SU-DHL-6 (cell line): ENCODE data around the gene SPINT2.

Experiments
- H2AFZ ChIP-seq: fragments of 200-600 bp; sonication (generic); 2 replicates; pipeline ENCODE4 v1.6.1; 2014; ENCODE audit warnings: low read depth, mild to moderate bottlenecking, moderate library complexity, mixed read lengths, antibody characterized with exemption, low read length; ENCODE audit not compliant: severe bottlenecking
- H3F3A ChIP-seq: fragments of 200-600 bp; shearing (Covaris generic); 2 replicates; pipeline ENCODE4 v1.6.0; 2016; ENCODE audit warnings: antibody characterized with exemption, mild to moderate bottlenecking; ENCODE audit not compliant: insufficient read depth
- H3K27ac ChIP-seq: fragments of 200-600 bp; sonication (generic); 2 replicates; pipeline ENCODE4 v1.5.1; 2016; ENCODE audit warnings: low read depth, mild to moderate bottlenecking, low read length, moderate library complexity, mixed read lengths
- H3K27me3 ChIP-seq: fragments of 200-600 bp; sonication (generic), shearing (Covaris generic); 2 replicates; pipeline ENCODE4 v1.6.0; 2014; ENCODE audit warnings: mild to moderate bottlenecking, low read length
- H3K36me3 ChIP-seq: fragments of 200-600 bp; sonication (generic); 2 replicates; pipeline ENCODE4 v1.6.1; 2014; ENCODE audit warnings: mild to moderate bottlenecking, low read length, mixed read lengths
- H3K4me2 ChIP-seq: fragments of 300-600, 200-600 bp; shearing (Covaris generic), sonication (generic); 2 replicates; pipeline ENCODE4 v1.6.0; 2014; ENCODE audit warnings: low read length, low read depth, mild to moderate bottlenecking; ENCODE audit not compliant: poor library complexity, severe bottlenecking
- H3K4me3 ChIP-seq: fragments of 200-600 bp; sonication (generic); 2 replicates; pipeline ENCODE4 v1.5.1; 2014; ENCODE audit warnings: antibody characterized with exemption, low read length, mild to moderate bottlenecking, mixed read lengths; ENCODE audit not compliant: insufficient read depth, poor library complexity, severe bottlenecking
- H3K79me2 ChIP-seq: fragments of 200-600 bp; sonication (generic); 2 replicates; pipeline ENCODE4 v1.6.1; 2014; ENCODE audit warnings: mild to moderate bottlenecking, low read length, moderate library complexity; ENCODE audit not compliant: insufficient read depth
- H3K9ac ChIP-seq: fragments of 200-600 bp; sonication (generic); 2 replicates; pipeline ENCODE4 v1.7.0; 2014; ENCODE audit warnings: mild to moderate bottlenecking, low read length
- H3K9me2 ChIP-seq: fragments of 200-600 bp; sonication (generic); replicated peaks from 2 replicates; pipeline ENCODE4 v1.6.1; 2014; ENCODE audit warnings: low read length; ENCODE audit not compliant: insufficient read depth
- H3K9me3 ChIP-seq: fragments of 200-600 bp; sonication (generic); 2 replicates; pipeline ENCODE4 v1.6.1; 2014; ENCODE audit warnings: low read length, mixed read lengths; ENCODE audit not compliant: insufficient read depth
- H4K20me1 ChIP-seq: fragments of 200-600 bp; sonication (generic); 2 replicates; pipeline ENCODE4 v1.6.1; 2014; ENCODE audit warnings: low read depth, mild to moderate bottlenecking, antibody characterized with exemption, low read length, moderate library complexity, mixed read lengths
- EZH2phosphoT487 ChIP-seq: fragments of 200-600 bp; sonication (generic), shearing (Covaris generic); conservative IDR thresholded peaks from 2 replicates; pipeline ENCODE4 v1.6.1; 2018; ENCODE audit warnings: mild to moderate bottlenecking, antibody characterized with exemption, low read length, moderate library complexity, mixed read lengths
- TF ChIP-seq, protein P1 (sequence below): fragments of 200-600 bp; sonication (generic); IDR thresholded peaks from one replicate; pipeline ENCODE4 v1.5.1; 2017; ENCODE audit warnings: antibody characterized with exemption, mild to moderate bottlenecking, low read length, moderate library complexity; ENCODE audit not compliant: insufficient read depth, poor library complexity, severe bottlenecking

The SPINT2 gene

DNA sequence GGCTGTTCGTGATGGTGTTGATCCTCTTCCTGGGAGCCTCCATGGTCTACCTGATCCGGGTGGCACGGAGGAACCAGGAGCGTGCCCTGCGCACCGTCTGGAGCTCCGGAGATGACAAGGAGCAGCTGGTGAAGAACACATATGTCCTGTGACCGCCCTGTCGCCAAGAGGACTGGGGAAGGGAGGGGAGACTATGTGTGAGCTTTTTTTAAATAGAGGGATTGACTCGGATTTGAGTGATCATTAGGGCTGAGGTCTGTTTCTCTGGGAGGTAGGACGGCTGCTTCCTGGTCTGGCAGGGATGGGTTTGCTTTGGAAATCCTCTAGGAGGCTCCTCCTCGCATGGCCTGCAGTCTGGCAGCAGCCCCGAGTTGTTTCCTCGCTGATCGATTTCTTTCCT lies 27.5 kb downstream of the SPINT2 start:
- TF ChIP-seq, protein P1, sequence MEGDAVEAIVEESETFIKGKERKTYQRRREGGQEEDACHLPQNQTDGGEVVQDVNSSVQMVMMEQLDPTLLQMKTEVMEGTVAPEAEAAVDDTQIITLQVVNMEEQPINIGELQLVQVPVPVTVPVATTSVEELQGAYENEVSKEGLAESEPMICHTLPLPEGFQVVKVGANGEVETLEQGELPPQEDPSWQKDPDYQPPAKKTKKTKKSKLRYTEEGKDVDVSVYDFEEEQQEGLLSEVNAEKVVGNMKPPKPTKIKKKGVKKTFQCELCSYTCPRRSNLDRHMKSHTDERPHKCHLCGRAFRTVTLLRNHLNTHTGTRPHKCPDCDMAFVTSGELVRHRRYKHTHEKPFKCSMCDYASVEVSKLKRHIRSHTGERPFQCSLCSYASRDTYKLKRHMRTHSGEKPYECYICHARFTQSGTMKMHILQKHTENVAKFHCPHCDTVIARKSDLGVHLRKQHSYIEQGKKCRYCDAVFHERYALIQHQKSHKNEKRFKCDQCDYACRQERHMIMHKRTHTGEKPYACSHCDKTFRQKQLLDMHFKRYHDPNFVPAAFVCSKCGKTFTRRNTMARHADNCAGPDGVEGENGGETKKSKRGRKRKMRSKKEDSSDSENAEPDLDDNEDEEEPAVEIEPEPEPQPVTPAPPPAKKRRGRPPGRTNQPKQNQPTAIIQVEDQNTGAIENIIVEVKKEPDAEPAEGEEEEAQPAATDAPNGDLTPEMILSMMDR: no peak
- TF ChIP-seq EZH2phosphoT487: no peak
- no peaks in the 10 kb centered on the region for H3K79me2 ChIP-seq
- no peaks in the 10 kb centered on the region for H3F3A ChIP-seq

DNA sequence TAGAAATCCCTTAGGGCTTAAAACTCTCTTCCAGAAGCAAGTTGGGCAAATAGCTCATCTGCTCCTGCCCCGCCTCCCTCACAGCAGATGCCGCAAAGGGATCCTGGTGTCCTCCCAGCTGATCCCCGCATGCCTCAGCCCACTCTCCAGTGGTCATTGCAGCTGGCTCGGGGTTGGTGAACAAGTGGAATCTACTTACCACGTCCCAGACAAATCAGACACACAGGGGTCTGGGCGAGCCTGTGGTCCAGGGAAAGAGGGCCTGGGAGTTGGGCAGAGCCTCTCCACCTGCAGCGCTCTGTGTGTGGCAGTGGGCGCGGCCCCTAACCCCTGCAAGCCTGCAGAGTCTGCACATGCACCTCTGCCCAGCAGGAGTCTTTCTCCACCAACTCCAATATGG lies 28.9 kb downstream of the SPINT2 start:
- H4K20me1 ChIP-seq: no peaks in the 10 kb centered on the region
- no peaks in the 10 kb centered on the region for H3K79me2 ChIP-seq
- TF ChIP-seq EZH2phosphoT487: no peak
- TF ChIP-seq, protein P1: no peak
- no peaks in the 10 kb centered on the region for H3K36me3 ChIP-seq
- no peak overlapping the region for H3K9ac ChIP-seq
- no peaks in the 10 kb centered on the region for H3F3A ChIP-seq
- H2AFZ ChIP-seq: no peak overlapping the region
- no peaks in the 10 kb centered on the region for H3K9me2 ChIP-seq
- H3K27ac ChIP-seq: no peak overlapping the region
- H3K27me3 ChIP-seq: no peaks in the 10 kb centered on the region
- no peaks in the 10 kb centered on the region for H3K9me3 ChIP-seq
- H3K4me3 ChIP-seq: no peak overlapping the region
- no peak overlapping the region for H3K4me2 ChIP-seq

More for the DNA sequence above, 27.5 kb downstream of the SPINT2 start:
- H4K20me1 ChIP-seq: no peaks in the 10 kb centered on the region
- no peak overlapping the region for H2AFZ ChIP-seq
- no peak overlapping the region for H3K4me2 ChIP-seq
- no peaks in the 10 kb centered on the region for H3K9me2 ChIP-seq
- H3K27ac ChIP-seq: no peak overlapping the region
- H3K9ac ChIP-seq: no peak overlapping the region
- H3K36me3 ChIP-seq: no peaks in the 10 kb centered on the region
- H3K27me3 ChIP-seq: no peaks in the 10 kb centered on the region
- H3K9me3 ChIP-seq: no peaks in the 10 kb centered on the region
- H3K4me3 ChIP-seq: no peak overlapping the region

DNA sequence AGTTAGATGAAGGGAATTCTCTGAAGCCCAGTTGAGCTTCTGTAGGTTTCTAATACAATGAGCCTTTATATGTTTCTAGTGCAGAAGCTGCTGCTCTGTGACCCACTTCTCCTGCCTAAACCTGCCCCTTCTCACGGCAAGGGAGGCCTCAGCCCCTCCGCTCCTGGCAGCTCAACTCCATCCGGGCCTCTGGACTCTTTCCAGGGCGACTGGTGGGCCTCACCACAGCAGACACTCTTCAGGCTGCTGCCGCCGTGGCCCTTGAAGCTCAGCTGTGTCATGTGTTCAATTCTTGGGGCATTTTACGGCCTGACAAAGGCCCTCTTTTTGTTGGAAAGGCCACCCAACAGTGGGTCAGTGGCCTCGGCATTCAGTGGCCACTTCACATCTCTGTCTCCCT lies 29.7 kb downstream of the SPINT2 start:
- H3K27ac ChIP-seq: no peak overlapping the region
- no peaks in the 10 kb centered on the region for H4K20me1 ChIP-seq
- H2AFZ ChIP-seq: no peak overlapping the region
- H3K9ac ChIP-seq: no peak overlapping the region
- no peaks in the 10 kb centered on the region for H3K27me3 ChIP-seq
- H3K4me3 ChIP-seq: no peak overlapping the region
- H3F3A ChIP-seq: no peaks in the 10 kb centered on the region
- H3K9me2 ChIP-seq: no peaks in the 10 kb centered on the region
- no peaks in the 10 kb centered on the region for H3K36me3 ChIP-seq
- TF ChIP-seq, protein P1: no peak
- no peak for TF ChIP-seq EZH2phosphoT487
- no peaks in the 10 kb centered on the region for H3K9me3 ChIP-seq
- no peak overlapping the region for H3K4me2 ChIP-seq
- H3K79me2 ChIP-seq: no peaks in the 10 kb centered on the region
